NB4 (cell line): ENCODE results near the gene SIRT6.

Experiments used
- DNase-seq: peaks from one replicate; pipeline ENCODE4 v3.0.0; 2010; ENCODE audit warnings: low read depth
- H3K4me3 ChIP-seq: one replicate; pipeline ENCODE4 v1.5.1; 2011; ENCODE audit warnings: mild to moderate bottlenecking, low read depth, low read length, moderate library complexity
- MYC ChIP-seq: IDR thresholded peaks from 2 replicates; pipeline ENCODE4 v1.6.1; 2011; ENCODE audit warnings: low read depth, low read length
- POLR2A ChIP-seq: IDR thresholded peaks from 2 replicates; pipeline ENCODE4 v1.6.1; 2011; ENCODE audit warnings: mild to moderate bottlenecking; ENCODE audit not compliant: insufficient read length; ENCODE audit errors: extremely low read depth
- TF ChIP-seq, protein P1 (sequence below): IDR thresholded peaks from one replicate; pipeline ENCODE4 v1.5.1; 2012; ENCODE audit warnings: low read depth, low read length
- TF ChIP-seq, protein P2 (sequence below): IDR thresholded peaks from 2 replicates; pipeline ENCODE4 v1.6.1; 2011; ENCODE audit warnings: low read depth, low read length

The SIRT6 gene

DNA sequence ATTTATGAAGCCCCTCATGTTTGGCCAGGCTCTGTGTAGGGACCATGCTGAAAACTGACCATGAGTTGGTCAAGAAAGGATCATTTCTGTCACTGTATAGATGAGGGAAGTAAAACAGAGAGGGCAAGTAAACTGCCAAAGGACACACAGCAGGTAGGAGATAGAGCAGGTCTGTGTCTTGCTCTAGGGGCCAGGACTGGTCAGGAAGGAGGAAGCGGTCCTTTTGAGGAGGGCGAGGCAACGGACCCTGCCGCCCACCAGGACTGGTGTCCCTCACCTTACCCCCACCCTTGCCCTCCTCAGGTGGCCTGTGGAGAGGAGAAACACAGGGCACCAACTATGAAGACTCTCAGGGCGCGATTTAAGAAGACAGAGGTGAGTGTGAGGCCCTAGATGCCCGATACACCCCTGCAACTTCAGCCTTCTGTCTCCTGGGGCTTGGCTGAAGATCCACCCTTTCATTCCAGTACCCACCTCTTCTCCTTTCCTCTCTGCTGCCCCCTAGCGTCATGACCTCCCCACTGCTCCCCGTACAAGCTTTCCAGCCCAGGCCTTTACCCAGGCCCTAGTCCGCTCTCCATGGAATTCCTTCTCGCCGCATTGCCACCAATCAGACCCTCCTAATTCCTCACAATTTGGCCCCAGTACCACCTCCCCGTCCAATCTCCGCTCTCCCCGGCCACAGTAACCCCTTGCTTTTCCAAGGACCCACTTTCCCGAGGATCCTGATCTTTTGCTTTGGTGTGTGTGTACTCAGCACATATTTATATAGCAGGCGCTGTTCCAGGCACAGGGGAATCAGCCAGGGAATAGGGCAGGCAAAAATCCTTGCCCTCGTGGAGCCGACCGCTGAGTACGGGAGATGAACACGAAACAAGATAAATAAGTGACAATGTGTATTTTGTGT is 4.0 kb upstream of the SIRT6 start:
- H3K4me3 ChIP-seq = no peak overlapping the region
- TF ChIP-seq, protein P1, sequence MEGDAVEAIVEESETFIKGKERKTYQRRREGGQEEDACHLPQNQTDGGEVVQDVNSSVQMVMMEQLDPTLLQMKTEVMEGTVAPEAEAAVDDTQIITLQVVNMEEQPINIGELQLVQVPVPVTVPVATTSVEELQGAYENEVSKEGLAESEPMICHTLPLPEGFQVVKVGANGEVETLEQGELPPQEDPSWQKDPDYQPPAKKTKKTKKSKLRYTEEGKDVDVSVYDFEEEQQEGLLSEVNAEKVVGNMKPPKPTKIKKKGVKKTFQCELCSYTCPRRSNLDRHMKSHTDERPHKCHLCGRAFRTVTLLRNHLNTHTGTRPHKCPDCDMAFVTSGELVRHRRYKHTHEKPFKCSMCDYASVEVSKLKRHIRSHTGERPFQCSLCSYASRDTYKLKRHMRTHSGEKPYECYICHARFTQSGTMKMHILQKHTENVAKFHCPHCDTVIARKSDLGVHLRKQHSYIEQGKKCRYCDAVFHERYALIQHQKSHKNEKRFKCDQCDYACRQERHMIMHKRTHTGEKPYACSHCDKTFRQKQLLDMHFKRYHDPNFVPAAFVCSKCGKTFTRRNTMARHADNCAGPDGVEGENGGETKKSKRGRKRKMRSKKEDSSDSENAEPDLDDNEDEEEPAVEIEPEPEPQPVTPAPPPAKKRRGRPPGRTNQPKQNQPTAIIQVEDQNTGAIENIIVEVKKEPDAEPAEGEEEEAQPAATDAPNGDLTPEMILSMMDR = peak; percentile 75
- TF ChIP-seq, protein P2, sequence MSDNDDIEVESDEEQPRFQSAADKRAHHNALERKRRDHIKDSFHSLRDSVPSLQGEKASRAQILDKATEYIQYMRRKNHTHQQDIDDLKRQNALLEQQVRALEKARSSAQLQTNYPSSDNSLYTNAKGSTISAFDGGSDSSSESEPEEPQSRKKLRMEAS = no peak
- peak; percentile 76 for DNase-seq

DNA sequence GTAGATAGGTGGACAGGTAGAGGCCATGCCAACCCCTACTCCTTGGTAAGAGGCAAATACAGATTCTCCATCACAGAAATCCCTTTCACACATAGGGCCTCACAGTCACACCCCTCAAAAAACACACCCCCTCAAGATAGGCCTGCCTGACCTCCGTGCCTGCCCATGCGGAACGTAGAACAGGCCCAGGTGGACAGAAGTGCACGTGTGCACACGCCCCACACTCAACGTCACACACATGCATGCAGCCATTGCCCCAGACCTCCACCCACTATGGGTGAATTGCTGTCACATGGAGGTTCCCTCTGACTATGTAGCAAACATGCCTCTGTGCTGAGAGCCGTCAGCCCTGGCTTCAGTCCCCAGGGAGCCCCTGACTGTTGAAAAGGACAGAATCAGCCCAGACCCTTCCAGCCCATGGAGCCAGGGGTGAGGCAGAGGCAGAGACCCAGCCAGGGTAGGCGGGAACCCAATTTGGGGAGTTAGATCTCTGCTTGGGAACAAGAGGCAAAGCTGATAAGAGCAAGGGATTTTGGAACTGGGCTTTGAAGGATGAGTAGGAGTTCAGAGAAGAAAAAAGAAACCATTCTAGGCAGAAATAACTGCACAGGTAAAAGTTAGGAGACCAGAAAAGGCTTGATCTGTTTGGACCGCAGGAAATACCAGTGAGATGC is 3.2 kb upstream of the SIRT6 start:
- H3K4me3 ChIP-seq = no peak overlapping the region
- no peak for TF ChIP-seq POLR2A
- no peak for TF ChIP-seq MYC
- DNase-seq = no peak

DNA sequence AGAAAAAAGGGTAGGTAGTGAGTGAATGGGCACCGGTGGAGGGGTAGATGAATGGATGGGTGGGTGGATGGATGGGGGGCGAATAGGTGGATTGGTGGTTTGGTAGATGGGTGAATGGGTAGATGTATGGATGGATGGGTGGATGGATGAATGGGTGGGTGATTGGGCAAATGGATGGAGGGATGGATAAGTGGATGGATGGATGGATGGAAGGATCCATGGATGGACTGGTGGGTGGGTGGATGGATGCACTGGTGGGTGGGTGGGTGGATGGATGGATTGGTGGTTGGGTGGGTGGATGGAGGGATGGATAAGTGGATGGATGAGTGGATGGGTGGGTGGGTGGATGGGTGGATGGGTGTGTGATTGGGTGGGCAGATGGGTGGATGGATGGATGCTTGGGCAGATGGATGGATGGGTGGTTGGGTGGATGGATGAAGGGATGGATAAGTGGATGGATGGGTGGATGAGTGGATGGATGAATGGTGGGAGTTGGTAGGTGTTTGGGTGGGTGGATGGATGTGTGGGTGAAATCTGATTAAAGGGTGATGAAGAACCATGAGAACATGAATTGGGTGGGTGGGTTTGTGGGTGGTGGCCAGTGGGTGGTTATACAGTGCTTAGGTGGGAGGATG is 2.5 kb upstream of the SIRT6 start:
- H3K4me3 ChIP-seq = no peak overlapping the region
- DNase-seq = no peak
- no peak for TF ChIP-seq POLR2A
- TF ChIP-seq, protein P1 = no peak
- no peak for TF ChIP-seq MYC
- TF ChIP-seq, protein P2 = no peak

DNA sequence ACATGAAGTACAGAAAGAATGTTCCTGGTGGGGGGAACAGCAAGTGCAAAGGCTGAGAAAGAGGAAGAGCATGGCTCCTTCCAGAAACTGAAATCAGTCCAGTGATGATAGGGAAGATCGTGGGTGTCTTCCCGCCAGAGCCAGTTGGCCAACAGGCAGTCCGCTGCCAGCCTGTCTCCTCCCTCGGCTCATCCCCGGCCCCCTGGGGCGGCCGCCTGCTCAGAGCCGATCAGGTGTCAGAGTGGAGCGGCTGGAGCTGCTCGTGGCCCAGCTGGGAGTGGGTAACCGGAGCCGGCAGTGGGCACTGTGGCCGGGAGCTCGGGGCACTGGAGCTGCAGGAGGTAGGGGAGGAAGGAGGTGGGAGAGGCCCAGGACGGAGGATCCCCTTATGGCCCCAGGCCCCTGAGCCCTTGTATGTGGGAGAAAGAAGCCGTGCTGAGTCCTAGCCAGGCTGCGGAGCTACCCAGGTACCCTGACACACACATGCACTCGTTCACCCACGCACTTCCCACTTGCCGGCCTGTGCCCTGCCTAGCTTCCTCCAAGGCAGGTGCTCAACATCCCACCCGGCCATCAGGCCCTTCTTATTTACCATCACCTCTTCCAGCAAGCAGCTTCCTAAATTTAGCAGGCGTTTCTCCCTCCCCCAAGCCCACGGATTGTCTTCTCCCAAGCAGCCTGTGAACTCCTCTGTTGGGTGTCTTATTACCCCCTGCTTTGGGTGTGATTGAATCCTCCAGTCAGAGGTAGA is 1.8 kb upstream of the SIRT6 start:
- DNase-seq = peak; percentile 38
- H3K4me3 ChIP-seq = no peak overlapping the region
- no peak for TF ChIP-seq POLR2A
- TF ChIP-seq MYC = no peak
- TF ChIP-seq, protein P2 = no peak
- TF ChIP-seq, protein P1 = no peak

DNA sequence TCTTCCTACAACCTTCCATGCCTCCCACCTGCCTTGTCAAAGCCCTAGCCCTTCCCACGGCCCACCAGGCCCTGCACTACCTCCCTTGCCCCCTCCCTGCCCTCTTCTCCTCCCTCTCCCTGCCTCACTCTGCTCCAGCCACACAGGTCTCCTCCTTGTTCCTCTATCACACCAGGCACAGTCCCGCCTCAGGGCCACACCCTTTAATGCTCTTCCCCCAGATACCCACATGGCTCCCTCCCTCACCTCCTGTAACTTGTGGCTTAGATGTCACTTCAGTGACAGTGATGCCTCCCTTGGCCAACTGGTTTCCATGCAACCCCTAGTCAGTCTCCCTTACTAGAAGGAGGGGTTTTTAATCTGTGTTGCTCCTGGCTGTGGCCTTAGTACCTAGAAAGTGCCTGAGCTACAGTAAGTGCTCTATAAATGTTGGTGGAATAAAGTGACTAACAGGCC is 1.3 kb downstream of the SIRT6 start:
- DNase-seq = no peak
- H3K4me3 ChIP-seq = no peak overlapping the region
- TF ChIP-seq, protein P1 = no peak
- TF ChIP-seq, protein P2 = no peak
- no peak for TF ChIP-seq POLR2A
- TF ChIP-seq MYC = no peak
